ENCODE data around the gene FSHR. TPM values are rescaled to one million over a fixed set of nuclear protein-coding genes. Genes with fewer than 3 reads are reported as not detected.

The FSHR gene
- total RNA-seq, 1 donor from 2014 or later = not detected

- no peak for DNase-seq
Observed at GRCh38 chr2:49111006-49111405, 43.3 kb downstream of the FSHR start.

GRCh38 chr2:49110571-49110970, 43.7 kb downstream of the FSHR start:
- no peak for DNase-seq

GRCh38 chr2:49108851-49109250, 45.5 kb downstream of the FSHR start:
- DNase-seq = no peak

- no peak for DNase-seq
Observed at GRCh38 chr2:49108436-49108835, 45.9 kb downstream of the FSHR start.

GRCh38 chr2:49105506-49105905, 48.8 kb downstream of the FSHR start:
- no peak for DNase-seq

GRCh38 chr2:49102146-49102545, 52.2 kb downstream of the FSHR start:
- no peak for DNase-seq

GRCh38 chr2:49080681-49081080, 73.6 kb downstream of the FSHR start:
- no peak for DNase-seq

- no peak for DNase-seq
Observed at GRCh38 chr2:49070716-49071115, 83.6 kb downstream of the FSHR start.

GRCh38 chr2:49069829-49070228, 84.5 kb downstream of the FSHR start:
- DNase-seq = no peak

GRCh38 chr2:49068613-49069012, 85.7 kb downstream of the FSHR start:
- DNase-seq = no peak

- no peak for DNase-seq
Observed at GRCh38 chr2:49067971-49068370, 86.3 kb downstream of the FSHR start.

- no peak for DNase-seq
Observed at GRCh38 chr2:49053156-49053555, 101.2 kb downstream of the FSHR start.

- DNase-seq = no peak
Observed at GRCh38 chr2:49050265-49050664, 104.0 kb downstream of the FSHR start.

GRCh38 chr2:49049161-49049560, 105.2 kb downstream of the FSHR start:
- DNase-seq = no peak

GRCh38 chr2:49045083-49045482, 109.2 kb downstream of the FSHR start:
- DNase-seq = no peak

- DNase-seq = no peak
Observed at GRCh38 chr2:49044350-49045079, 109.8 kb downstream of the FSHR start.

GRCh38 chr2:49043405-49043982, 110.8 kb downstream of the FSHR start:
- DNase-seq = no peak

- no peak for DNase-seq
Observed at GRCh38 chr2:49042488-49042887, 111.8 kb downstream of the FSHR start.

- no peak for DNase-seq
Observed at GRCh38 chr2:49041061-49041460, 113.3 kb downstream of the FSHR start.

- no peak for DNase-seq
Observed at GRCh38 chr2:49037197-49037596, 117.1 kb downstream of the FSHR start.

GRCh38 chr2:49035481-49035880, 118.8 kb downstream of the FSHR start:
- DNase-seq = no peak

GRCh38 chr2:49033394-49034185, 120.7 kb downstream of the FSHR start:
- no peak for DNase-seq

- no peak for DNase-seq
Observed at GRCh38 chr2:49032936-49033335, 121.4 kb downstream of the FSHR start.

- no peak for DNase-seq
Observed at GRCh38 chr2:49032126-49032525, 122.2 kb downstream of the FSHR start.

All from occipital lobe (tissue), 2 donors.